Stimulated activated naive CD4-positive, alpha-beta T cell treated with Interleukin-2 at 50 U/mL for 16 hours (primary cell): ENCODE measurements around the gene ME1.
"Not testable (repeated sequence)": the region's sequence is repeated elsewhere in the genome, so short reads cannot be mapped to it uniquely, and the experiment has no call there.

Experiments used
- DNase-seq: peaks from one replicate; lab custom pipeline; 2025; lab: John Stamatoyannopoulos, UW

Gene ME1

DNA sequence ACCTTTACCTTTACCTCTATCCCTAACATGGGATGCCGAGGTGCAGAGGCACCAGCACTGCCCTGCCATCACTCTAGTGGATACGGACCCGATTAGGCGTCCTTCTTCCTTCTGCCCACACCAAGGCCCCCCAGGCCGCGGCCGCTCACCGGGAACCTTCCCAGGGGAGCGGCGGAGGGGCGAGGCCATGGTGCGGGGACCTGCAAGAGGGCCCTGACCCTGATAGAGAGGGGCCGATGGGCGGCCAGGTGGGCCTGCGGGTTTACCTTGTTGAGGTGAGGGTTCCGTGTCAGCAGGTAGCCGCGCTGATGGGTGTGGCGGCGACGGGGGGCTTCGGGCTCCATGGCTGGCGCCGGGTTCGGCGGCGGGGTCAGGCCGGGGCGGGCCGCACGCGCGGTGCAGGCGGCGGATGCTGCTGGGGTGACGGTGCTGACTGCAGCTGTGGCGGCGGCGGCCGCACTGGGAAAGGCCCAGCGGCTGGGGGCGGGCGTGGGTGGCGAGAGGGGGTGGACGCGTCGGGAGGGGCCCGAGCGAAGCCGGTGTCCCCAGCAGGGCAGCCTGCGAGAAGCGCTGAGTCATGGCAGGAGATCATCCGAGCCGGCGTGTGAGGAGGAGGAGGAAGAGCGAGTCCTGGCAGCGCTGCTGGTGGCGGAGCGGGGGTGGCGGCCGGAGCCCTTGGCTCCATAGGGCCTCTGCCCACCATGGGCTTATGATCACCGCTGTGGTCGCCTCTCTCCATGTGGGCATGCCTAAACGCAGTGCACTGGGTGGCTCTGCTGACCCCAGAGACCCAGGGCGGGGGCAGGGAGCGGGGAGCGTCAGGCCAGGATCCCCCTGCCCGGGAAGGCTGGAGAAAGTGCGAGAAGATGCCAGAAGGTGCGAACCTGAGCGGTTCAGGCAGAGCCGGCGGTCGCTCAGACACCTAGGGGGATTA, at the start of gene ME1:
Gene ME1, minus strand, starts transcription at position 441 of the 934 bp plus-strand sequence. Its CDS starts 97 bp downstream, at position 344.
- DNase-seq = peak; percentile 19

GRCh38 chr6:83480470-83480869, 49.6 kb upstream of the ME1 start:
- no peak for DNase-seq

DNA sequence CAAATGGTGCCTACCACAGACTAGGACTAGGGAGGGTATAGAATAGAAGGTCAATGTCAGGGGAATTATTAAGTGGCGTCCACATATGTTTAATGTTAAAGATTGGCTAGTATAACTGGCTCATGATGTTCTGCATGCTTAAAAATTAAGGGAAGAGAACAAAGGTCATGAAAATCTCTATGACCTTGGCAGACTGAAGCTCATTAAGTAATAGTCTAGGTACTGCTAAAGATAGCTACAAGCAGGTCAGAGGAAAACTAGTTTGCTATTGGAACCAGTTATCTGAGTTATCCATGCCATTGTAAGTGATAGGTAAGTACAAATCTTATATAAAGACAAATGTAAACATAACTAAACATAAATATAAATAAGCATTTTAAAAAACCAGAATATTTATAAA, 48.5 kb upstream of the ME1 start:
- no peak for DNase-seq

DNA sequence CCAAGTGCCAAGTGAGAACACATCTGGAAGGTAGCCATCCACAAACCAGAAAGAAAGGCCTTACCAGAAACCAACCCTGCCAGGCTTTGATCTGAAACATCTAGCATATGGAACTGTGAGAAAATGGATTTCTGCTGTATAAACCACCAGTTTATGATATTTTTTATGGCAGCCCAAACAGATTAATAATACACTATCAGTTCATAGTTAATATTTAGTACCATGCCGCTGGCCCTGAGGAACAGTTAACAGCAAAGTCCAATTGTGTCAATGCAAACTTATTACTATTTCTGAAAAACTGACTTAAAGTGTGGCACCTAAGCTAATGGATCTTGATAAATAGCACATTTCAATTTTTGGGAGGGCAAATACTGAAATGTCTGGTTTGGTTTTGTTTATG, 46.1 kb upstream of the ME1 start:
- DNase-seq = no peak

DNA sequence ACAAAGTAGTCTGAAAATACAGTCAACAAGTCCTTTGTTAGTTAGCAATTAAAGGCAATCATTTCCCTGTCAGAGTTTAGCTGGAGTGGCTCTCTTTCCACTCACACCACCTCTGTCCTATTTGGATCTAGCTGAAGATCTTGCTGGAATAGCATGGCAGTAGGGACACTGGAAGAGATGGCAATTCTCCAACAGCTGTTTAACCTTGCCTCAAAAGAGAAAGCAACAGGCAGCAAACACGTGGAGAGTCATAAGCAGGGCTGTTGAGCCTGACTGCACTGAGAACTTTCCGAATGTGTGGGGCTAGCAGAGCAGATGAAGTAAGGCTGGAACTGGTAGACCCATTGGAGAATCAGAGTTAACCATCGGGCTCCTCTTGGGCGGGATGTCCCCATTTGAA, 43.5 kb upstream of the ME1 start:
- DNase-seq = no peak

DNA sequence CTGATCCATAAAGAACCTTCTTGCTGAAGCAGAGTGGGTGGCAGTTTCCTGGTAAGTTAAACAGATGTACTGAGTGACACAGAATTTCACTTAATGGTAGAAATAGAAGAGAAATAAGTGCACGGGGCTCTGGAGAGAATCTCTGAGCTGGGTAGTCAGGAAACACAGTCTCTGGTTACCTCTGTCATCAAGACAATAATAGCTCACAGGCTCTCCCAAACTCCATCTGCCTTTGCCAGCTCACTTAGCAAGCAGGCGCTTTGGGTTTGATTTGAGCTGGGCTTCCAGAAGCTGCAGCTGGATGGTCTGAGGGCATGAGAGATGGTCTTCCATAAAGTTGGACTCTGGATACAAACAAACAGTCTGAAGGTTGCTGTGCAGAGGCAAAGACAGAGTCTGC, 41.9 kb upstream of the ME1 start:
- no peak for DNase-seq

- DNase-seq = no peak
Measured at GRCh38 chr6:83470587-83470986, 39.7 kb upstream of the ME1 start.

DNA sequence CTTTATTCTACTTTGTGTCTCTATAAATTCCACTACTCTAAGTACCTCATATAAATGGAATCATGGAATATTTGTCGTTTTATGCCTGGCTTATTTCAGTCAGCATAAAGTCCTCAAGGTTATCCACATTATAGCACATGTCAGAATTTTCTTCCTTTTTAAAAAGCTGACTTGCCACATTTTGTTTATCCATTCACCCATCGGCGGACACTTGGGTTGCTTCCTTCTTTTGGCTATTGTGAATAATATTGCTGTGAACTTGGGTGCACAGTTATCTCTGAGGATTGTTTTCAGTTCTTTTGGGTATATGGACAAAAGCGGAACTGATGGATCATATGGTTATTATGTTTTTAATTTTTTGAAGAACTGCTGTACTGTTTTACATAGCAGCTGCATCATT, 39.1 kb upstream of the ME1 start:
- DNase-seq = no peak

DNA sequence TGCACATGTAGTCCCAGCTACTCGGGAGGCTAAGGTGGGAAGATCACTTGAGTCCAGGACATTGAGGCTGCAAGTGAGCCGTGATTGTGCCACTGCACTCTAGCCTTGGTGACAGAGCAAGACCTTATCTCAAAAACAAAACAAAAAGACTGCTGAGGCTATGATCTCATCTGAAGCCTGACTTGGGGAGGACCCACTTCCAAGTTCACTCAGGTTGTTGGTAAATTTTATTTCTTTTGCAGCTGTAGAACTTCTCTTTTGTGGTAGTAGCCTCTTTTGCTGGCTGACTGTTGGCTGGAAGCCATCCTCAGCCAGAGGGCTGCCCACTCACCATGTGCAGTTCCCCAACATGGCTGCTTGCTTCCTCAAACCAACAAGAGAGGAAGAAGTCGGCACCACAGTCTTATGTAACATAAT, 36.8 kb upstream of the ME1 start:
- no peak for DNase-seq

DNA sequence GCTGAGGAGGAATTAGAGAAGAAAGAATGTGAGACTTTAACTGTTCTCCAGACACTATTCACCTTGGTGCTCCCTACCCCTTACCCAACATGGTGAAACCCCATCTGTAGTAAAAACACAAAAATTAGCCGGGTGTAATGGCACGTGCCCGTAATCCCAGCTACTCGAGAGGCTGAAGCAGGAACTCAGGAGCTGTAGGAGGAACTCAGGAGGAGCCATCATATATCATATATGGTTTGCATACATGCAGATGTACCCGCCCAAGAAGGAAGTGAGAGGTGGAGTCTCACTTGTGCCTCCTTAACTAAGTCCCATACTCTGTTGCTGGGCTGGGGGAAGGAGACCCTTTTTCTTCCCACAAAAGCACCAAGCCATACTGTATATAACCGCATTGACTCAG, 35.5 kb upstream of the ME1 start:
- DNase-seq = no peak

GRCh38 chr6:83464381-83465140, 33.7 kb upstream of the ME1 start:
- DNase-seq = no peak

GRCh38 chr6:83463886-83464285, 33.0 kb upstream of the ME1 start:
- no peak for DNase-seq

DNA sequence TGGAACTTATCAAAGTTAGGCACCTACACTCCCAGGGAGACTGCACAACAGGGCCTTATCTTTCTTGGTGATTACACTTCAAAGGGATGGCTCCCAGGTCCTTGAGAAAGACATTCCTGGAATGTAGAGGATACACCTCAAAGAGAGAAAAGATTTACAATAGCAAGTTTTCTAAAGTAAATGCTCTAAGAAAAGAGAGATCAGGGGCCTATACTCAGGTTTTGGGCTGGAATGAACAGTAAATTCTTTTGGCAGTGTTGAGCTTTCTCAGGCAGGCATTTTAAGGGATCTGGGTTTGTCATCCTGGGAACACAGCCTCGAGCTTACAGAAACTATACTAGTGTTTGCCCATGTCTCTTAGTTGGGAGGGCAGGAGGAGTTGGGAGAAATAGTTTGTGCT, 31.7 kb upstream of the ME1 start:
- no peak for DNase-seq

GRCh38 chr6:83461438-83461837, 30.6 kb upstream of the ME1 start:
- DNase-seq = no peak

GRCh38 chr6:83459663-83460062, 28.8 kb upstream of the ME1 start:
- no peak for DNase-seq

DNA sequence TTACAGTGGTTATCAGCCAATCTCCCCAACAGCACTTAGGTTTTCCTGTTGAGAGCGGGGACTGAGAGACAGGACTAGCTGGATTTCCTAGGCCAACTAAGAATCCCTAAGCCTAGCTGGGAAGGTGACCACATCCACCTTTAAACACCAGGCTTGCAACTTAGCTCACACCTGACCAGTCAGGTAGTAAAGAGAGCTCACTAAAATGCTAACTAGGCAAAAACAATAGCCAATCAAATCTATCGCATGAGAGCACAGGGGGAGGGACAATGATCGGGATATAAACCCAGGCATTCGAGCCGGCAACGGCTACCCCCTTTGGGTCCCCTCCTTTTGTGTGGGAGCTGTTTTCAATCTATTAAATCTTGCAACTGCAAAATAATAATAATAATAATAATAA, 19.2 kb upstream of the ME1 start:
- DNase-seq = not testable (repeated sequence)

DNA sequence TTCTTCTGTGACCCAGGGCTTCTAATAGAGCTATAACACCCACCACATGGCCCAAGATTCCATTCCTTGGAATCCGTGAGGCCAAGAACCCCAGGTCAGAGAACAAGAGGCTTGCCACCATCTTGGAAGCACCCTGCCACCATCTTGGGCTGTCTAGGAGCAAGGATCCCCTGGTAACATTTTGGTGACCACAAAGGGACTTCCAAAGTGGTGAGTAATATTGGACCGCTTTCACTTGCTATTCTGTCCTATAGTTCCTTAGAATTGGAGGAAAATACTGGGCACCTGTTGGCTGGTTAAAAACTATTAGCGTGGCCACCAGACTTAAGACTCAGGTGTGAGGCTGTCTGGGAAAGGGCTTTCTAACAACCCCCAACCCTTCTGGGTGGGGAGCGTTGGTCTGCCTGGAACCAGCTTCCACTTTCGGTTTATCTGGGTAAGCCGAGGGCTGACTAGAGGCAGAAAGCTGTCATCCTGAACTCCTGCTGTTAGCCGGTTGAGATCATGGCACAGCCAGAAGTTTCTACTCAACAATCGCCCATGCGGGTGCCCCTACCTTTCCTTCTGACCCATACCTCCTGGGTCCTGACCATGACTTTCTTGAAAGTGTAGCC, 13.3 kb upstream of the ME1 start:
- DNase-seq = not testable (repeated sequence)

DNA sequence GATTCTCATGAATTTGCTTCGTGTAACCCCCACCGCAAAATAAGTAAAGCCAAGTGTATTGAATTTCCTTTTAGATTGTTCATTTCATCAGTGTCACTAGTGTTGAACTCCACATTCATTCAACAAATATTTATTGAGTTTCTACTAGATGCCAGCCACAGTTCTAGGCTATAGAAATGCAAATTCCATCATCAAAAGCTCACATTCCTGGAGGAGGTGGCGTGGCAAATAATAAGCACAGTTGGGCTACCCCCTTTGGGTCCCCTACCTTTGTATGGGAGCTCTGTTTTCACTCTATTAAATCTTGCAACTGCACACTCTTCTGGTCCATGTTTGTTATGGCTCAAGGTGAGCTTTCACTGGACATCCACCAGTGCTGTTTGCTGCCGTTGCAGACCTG, 12.7 kb upstream of the ME1 start:
- no peak for DNase-seq

- no peak for DNase-seq
Measured at GRCh38 chr6:83442752-83443151, 11.9 kb upstream of the ME1 start.

DNA sequence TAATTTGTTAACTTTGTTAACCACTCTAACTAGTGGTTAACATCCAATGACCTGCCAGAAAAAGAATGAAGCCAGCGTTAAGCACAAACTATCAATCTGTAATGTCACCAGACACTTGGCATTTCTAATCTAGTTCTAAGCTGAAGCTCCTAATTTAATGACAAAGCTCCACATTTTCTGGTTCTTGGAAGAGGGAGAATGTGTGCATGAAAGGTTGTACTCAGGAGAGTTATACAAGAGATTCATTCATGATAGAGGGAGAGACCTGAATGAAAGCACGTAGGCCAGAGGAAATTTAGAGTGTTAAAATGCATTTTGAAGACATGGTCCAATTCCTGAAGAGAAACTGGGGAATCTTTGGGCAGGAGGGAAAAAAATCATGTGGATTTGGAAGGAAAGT, 8.3 kb upstream of the ME1 start:
- no peak for DNase-seq

DNA sequence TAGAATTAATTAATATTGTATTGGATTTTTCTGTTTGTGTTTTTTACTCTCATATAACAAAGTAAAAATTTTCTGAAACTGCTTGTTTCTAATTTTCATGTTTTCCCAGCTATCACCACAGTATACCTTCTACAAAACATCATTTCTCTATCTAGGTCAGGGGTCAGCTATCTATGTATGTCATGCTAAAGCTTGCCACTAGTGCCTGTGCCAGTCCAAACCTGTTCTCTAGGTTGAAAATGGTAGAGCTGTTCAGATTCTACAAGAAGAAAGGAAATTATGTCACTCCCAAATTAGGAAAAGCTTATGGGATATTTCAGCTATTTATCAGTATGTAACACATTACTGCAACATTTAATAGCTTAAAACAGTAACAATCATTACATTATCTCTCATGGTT, 5.8 kb upstream of the ME1 start:
- no peak for DNase-seq

DNA sequence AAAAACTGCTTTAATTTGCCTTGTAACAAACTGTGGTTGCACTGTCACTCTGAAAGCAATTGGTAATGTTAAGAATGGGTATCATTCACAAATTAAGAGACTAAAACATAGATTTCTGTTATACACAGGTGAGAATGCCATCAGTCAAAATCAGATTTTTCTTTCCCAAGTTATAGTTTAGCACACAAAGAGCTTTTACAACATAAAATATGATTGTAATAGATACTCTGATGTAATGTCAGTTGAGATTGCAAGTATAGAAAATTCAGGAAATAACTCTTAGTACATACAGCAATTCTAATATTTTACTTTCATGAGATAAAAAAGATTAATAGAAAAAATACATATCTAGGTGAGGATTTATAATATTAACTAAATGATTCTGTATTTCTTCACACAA, 2.3 kb upstream of the ME1 start:
- no peak for DNase-seq

GRCh38 chr6:83432636-83433035, 1.8 kb upstream of the ME1 start:
- DNase-seq = no peak
